H9 (cell line): Measurements from ENCODE around the gene SMIM1. TPM values are rescaled to one million over a fixed set of nuclear protein-coding genes. Genes with fewer than 3 reads are reported as not detected.

ENCODE experiments used
- DNase-seq: peaks from one replicate; pipeline ENCODE4 v3.0.0-alpha.2; 2017
- H2AFZ ChIP-seq: one replicate; pipeline ENCODE4 v1.6.1; 2013; ENCODE audit warnings: mild to moderate bottlenecking, low read length, control low read depth, moderate library complexity
- H2AK5ac ChIP-seq: 2 replicates; pipeline ENCODE4 v1.6.1; 2013; ENCODE audit warnings: low read length, control low read depth, mixed read lengths; ENCODE audit not compliant: insufficient read length
- H2BK120ac ChIP-seq: one replicate; pipeline ENCODE4 v1.6.1; 2013; ENCODE audit warnings: low read depth, mild to moderate bottlenecking, low read length, control low read depth, inconsistent platforms; ENCODE audit not compliant: poor library complexity, severe bottlenecking
- H2BK12ac ChIP-seq: 2 replicates; pipeline ENCODE4 v1.6.1; 2013; ENCODE audit warnings: low read length, control low read depth, mixed read lengths, low read depth; ENCODE audit not compliant: insufficient read length
- H2BK15ac ChIP-seq: 2 replicates; pipeline ENCODE4 v1.6.1; 2013; ENCODE audit warnings: low read depth, low read length, control low read depth
- H2BK20ac ChIP-seq: one replicate; pipeline ENCODE4 v1.6.1; 2013; ENCODE audit warnings: low read depth, mild to moderate bottlenecking, low read length, control low read depth, inconsistent platforms; ENCODE audit not compliant: poor library complexity, severe bottlenecking
- H2BK5ac ChIP-seq: 2 replicates; pipeline ENCODE4 v1.6.1; 2013; ENCODE audit warnings: low read length, control low read depth, mixed read lengths; ENCODE audit not compliant: insufficient read length
- H3K14ac ChIP-seq: 2 replicates; pipeline ENCODE4 v1.6.1; 2013; ENCODE audit warnings: low read length, control low read depth; ENCODE audit not compliant: insufficient read depth
- H3K18ac ChIP-seq: 2 replicates; pipeline ENCODE4 v1.6.1; 2013; ENCODE audit warnings: low read depth, mild to moderate bottlenecking, mixed read lengths, low read length, control low read depth; ENCODE audit not compliant: insufficient read length
- H3K23ac ChIP-seq: 2 replicates; pipeline ENCODE4 v1.6.1; 2013; ENCODE audit warnings: low read length, control low read depth, mixed read lengths, low read depth; ENCODE audit not compliant: insufficient read length
- H3K23me2 ChIP-seq: 2 replicates; pipeline ENCODE4 v1.6.1; 2013; ENCODE audit warnings: low read depth, mild to moderate bottlenecking, mixed read lengths, low read length, control low read depth; ENCODE audit not compliant: insufficient read length, poor library complexity, severe bottlenecking
- H3K27ac ChIP-seq: 2 replicates; pipeline ENCODE4 v1.5.1; 2013; ENCODE audit warnings: low read length, control low read depth, mixed read lengths, low read depth; ENCODE audit not compliant: insufficient read length
- H3K27me3 ChIP-seq: 2 replicates; pipeline ENCODE4 v1.6.1; 2013; ENCODE audit warnings: low read length, control low read depth, inconsistent platforms; ENCODE audit not compliant: insufficient read depth
- H3K4ac ChIP-seq: 2 replicates; pipeline ENCODE4 v1.6.1; 2013; ENCODE audit warnings: low read depth, mild to moderate bottlenecking, control low read depth, inconsistent platforms, low read length, moderate library complexity
- H3K4me1 ChIP-seq: 2 replicates; pipeline ENCODE4 v1.6.1; 2013; ENCODE audit warnings: low read length, control low read depth, inconsistent platforms; ENCODE audit not compliant: insufficient read depth
- H3K4me2 ChIP-seq: 2 replicates; pipeline ENCODE4 v1.6.1; 2013; ENCODE audit warnings: low read length, control low read depth, mixed read lengths; ENCODE audit not compliant: insufficient read length, insufficient read depth
- H3K56ac ChIP-seq: 2 replicates; pipeline ENCODE4 v1.6.1; 2013; ENCODE audit warnings: low read depth, mild to moderate bottlenecking, mixed read lengths, low read length, control low read depth; ENCODE audit not compliant: insufficient read length
- H3K79me1 ChIP-seq: 2 replicates; pipeline ENCODE4 v1.6.1; 2013; ENCODE audit warnings: low read depth, mild to moderate bottlenecking, moderate library complexity, low read length, control low read depth, inconsistent platforms; ENCODE audit not compliant: insufficient read depth, poor library complexity, severe bottlenecking
- H3K79me2 ChIP-seq: 2 replicates; pipeline ENCODE4 v1.6.1; 2013; ENCODE audit warnings: low read length, control low read depth, inconsistent platforms; ENCODE audit not compliant: insufficient read depth
- H3K9ac ChIP-seq: 2 replicates; pipeline ENCODE4 v1.6.1; 2013; ENCODE audit warnings: low read length, control low read depth, mixed read lengths; ENCODE audit not compliant: insufficient read length; ENCODE audit errors: extremely low read depth
- H3K9me3 ChIP-seq: one replicate; pipeline ENCODE4 v1.6.1; 2013; ENCODE audit warnings: low read depth, low read length, inconsistent platforms; ENCODE audit not compliant: control insufficient read depth
- H3T11ph ChIP-seq: one replicate; pipeline ENCODE4 v1.6.1; 2013; ENCODE audit warnings: mild to moderate bottlenecking, low read length, control low read depth, inconsistent platforms
- H4K20me1 ChIP-seq: one replicate; pipeline ENCODE4 v1.6.1; 2013; ENCODE audit not compliant: control insufficient read depth, insufficient read length, insufficient read depth
- H4K5ac ChIP-seq: 2 replicates; pipeline ENCODE4 v1.6.1; 2013; ENCODE audit warnings: low read depth, mild to moderate bottlenecking, mixed read lengths, low read length, control low read depth; ENCODE audit not compliant: insufficient read length
- H4K8ac ChIP-seq: replicated peaks from 2 replicates; pipeline ENCODE4 v1.6.1; 2013; ENCODE audit warnings: low read length, control low read depth, mixed read lengths, low read depth; ENCODE audit not compliant: insufficient read length
- H4K91ac ChIP-seq: 2 replicates; pipeline ENCODE4 v1.6.1; 2013; ENCODE audit warnings: low read depth, mild to moderate bottlenecking, moderate library complexity, mixed read lengths, low read length, control low read depth; ENCODE audit not compliant: insufficient read length
- H3K27ac Mint-ChIP-seq, 3 experiments: 2 replicates in 2 of 3; 3 replicates in 1 of 3; pipeline ENCODE4 v1.8.0; 2020 to 2021; ENCODE audit warnings: mixed read lengths in 3 of 3, mild to moderate bottlenecking in 1 of 3, moderate library complexity in 1 of 3
- H3K27me3 Mint-ChIP-seq: 2 replicates; pipeline ENCODE4 v1.8.0; 2021; ENCODE audit warnings: low read depth, mild to moderate bottlenecking, moderate library complexity, mixed read lengths
- H3K36me3 Mint-ChIP-seq, 3 experiments: 2 replicates in 2 of 3; 3 replicates in 1 of 3; pipeline ENCODE4 v1.8.0; 2020 to 2021; ENCODE audit warnings: low read depth in 3 of 3, mixed read lengths in 3 of 3; ENCODE audit not compliant: insufficient read depth in 1 of 3
- H3K4me1 Mint-ChIP-seq, 2 experiments: 2 replicates each; pipeline ENCODE4 v1.8.0; 2020; ENCODE audit warnings: mixed read lengths in 2 of 2
- H3K4me3 Mint-ChIP-seq, 2 experiments: 2 replicates in 1 of 2; 3 replicates in 1 of 2; pipeline ENCODE4 v1.8.0; 2020 to 2021; ENCODE audit warnings: mild to moderate bottlenecking in 2 of 2, mixed read lengths in 2 of 2, moderate library complexity in 1 of 2
- H3K9me3 Mint-ChIP-seq, 2 experiments: 2 replicates in 1 of 2; 3 replicates in 1 of 2; pipeline ENCODE4 v1.8.0; 2020; ENCODE audit warnings: mild to moderate bottlenecking in 2 of 2, mixed read lengths in 2 of 2, moderate library complexity in 1 of 2
- CTCF ChIP-seq: fragments of 200-600 bp; sonication (generic); conservative IDR thresholded peaks from 3 replicates; pipeline ENCODE4 v1.8.0; 2021; ENCODE audit warnings: antibody characterized with exemption, mild to moderate bottlenecking
- WGBS: extraction: QIAGEN DNeasy Blood & Tissue Kit; methylation state at CpG from one replicate; pipeline ENCODE4 v1.1.7; 2013; ENCODE audit warnings: missing lambda C conversion rate, low lambda C conversion rate, mixed read lengths; ENCODE audit not compliant: insufficient read length; ENCODE audit errors: extremely low coverage; 5-methylcytosine and 5-hydroxymethylcytosine counted together
- total RNA-seq: library from RNA; stranded (reverse); gene quantifications from 2 replicates; pipeline ENCODE4 v1.2.1, GENCODE V29; 2021

SMIM1 gene
- total RNA-seq, 1 experiment from 2014 or later = 5.3 TPM

DNA sequence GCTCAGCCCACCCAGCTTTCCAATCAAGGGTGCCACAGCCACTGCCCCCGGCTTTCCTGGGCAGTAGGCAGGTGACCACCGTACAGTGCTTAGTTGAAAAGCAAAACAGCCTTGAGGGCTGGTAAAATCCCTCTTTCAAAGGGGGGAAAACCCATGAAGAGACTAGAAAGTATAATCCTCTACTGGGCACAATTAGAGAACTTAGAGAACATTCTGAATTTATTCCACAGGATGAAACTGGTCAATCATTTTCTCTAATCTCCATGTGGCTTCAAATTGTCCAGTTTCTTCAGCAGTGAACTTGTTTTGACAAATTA, 39.0 kb downstream of the SMIM1 start:
- Histone ChIP-seq H3K4me1 (no peaks in the 10 kb centered on the region), H3K56ac (no peak overlapping the region), H3K79me2 (no peaks in the 10 kb centered on the region), H3K18ac (no peak overlapping the region), H3K79me1 (no peaks in the 10 kb centered on the region), H3K27ac (no peak overlapping the region), H3K9me3 (no peaks in the 10 kb centered on the region), H3K23ac (no peak overlapping the region), H2BK120ac (no peak overlapping the region), H3T11ph (no peak overlapping the region), H2AFZ (no peak overlapping the region), H3K9ac (no peak overlapping the region), H2BK15ac (no peak overlapping the region), H3K4me2 (no peak overlapping the region), H3K23me2 (no peaks in the 10 kb centered on the region), H4K91ac (no peak overlapping the region), H3K27me3 (no peaks in the 10 kb centered on the region), H4K5ac (no peak overlapping the region), H3K4ac (no peak overlapping the region), H2BK20ac (no peak overlapping the region), H4K8ac (no peak overlapping the region), H2AK5ac (no peak overlapping the region), H2BK5ac (no peak overlapping the region), H4K20me1 (no peaks in the 10 kb centered on the region), H2BK12ac (no peak overlapping the region), H3K14ac (no peak overlapping the region)
- WGBS = no CpG with 5 or more reads among the region's 2 CpGs
- Mint-ChIP-seq H3K4me1 (peaks cover 6 to 7% of the 10 kb centered on the region in 2 experiments), H3K9me3 (peaks cover 23 to 24% of the 10 kb centered on the region in 2 experiments), H3K36me3 (peaks cover 3 to 5% (median 3%) of the 10 kb centered on the region in 3 experiments; a peak in 6 of 7 replicates), H3K27me3 (peaks cover 12% of the 10 kb centered on the region), H3K27ac (no peak overlapping the region; a peak in 1 of 7 replicates), H3K4me3 (no peak overlapping the region)
- no peak for DNase-seq
- no peak for TF ChIP-seq CTCF
